Endothelial cell of umbilical vein (primary cell): ENCODE data around the gene SH3RF3. TPM values are rescaled to one million over a fixed set of nuclear protein-coding genes. Genes with fewer than 3 reads are reported as not detected.
A peak's percentile ranks its signal among the peaks of the same experiment; 100 is the strongest.

Source experiments
- BruUV-seq: library from RNA; stranded (reverse); fragments of 400-500 nt; replicated peaks from 2 replicates; lab custom pipeline; 2021; lab: Mats Ljungman, UMichigan
- CTCF ChIA-PET: fragments of 300-600, 350-600 bp; sonication (Branson Sonifier 250); formaldehyde crosslinking; loops from one replicate; lab custom pipeline; 2021; ENCODE audit warnings: antibody characterized with exemption, inconsistent platforms; lab: Charles Lee
- POLR2A ChIA-PET: fragments of 300-600, 350-600 bp; sonication (Branson Sonifier 250); formaldehyde crosslinking; loops from one replicate; lab custom pipeline; 2021; ENCODE audit warnings: antibody characterized with exemption, inconsistent platforms; lab: Charles Lee
- DNase-seq: peaks from one replicate; pipeline ENCODE4 v3.0.0-alpha.2; 2011; ENCODE audit warnings: low read depth, low spot score
- FAIRE-seq: peaks from 2 replicates; lab custom pipeline; 2011; peaks lifted over from hg19 to GRCh38; lab: Jason Lieb, UNC
- H2AFZ ChIP-seq: 2 replicates; pipeline ENCODE4 v1.6.0; 2012; ENCODE audit warnings: low read depth, low read length, control low read depth, inconsistent platforms
- H3K27ac ChIP-seq: 2 replicates; pipeline ENCODE4 v1.5.1; 2011; ENCODE audit warnings: low read depth, mild to moderate bottlenecking, control low read depth, low read length, moderate library complexity; ENCODE audit not compliant: insufficient read depth
- H3K27me3 ChIP-seq, 2 experiments: 2 replicates each; pipeline versions ENCODE4 v1.6.0 to v1.6.1; 2011; ENCODE audit warnings: low read length in 2 of 2, mixed read lengths in 1 of 2; ENCODE audit not compliant: control insufficient read depth in 2 of 2, insufficient read depth in 2 of 2
- H3K36me3 ChIP-seq, 2 experiments: 2 replicates in 1 of 2; 3 replicates in 1 of 2; pipeline ENCODE4 v1.5.1; 2011; ENCODE audit warnings: low read length in 2 of 2, mild to moderate bottlenecking in 1 of 2, moderate library complexity in 1 of 2; ENCODE audit not compliant: control insufficient read depth in 2 of 2, insufficient read depth in 2 of 2; ENCODE audit errors: extremely low read depth in 1 of 2
- H3K4me1 ChIP-seq: 3 replicates; pipeline ENCODE4 v1.5.1; 2011; ENCODE audit warnings: mild to moderate bottlenecking, low read length; ENCODE audit not compliant: control insufficient read depth, insufficient read depth; ENCODE audit errors: extremely low read depth
- H3K4me2 ChIP-seq: 2 replicates; pipeline ENCODE4 v1.6.1; 2011; ENCODE audit warnings: low read length, control low read depth, mixed read lengths; ENCODE audit not compliant: insufficient read depth
- H3K4me3 ChIP-seq, 3 experiments: fragments of 200-600 bp in 1 of 3; sonication (generic), shearing (Covaris generic) in 1 of 3; replicated peaks in 1 of 3; 2 replicates each; pipeline ENCODE4 v1.5.1; 2011 to 2016; ENCODE audit warnings: control low read depth in 3 of 3, low read length in 3 of 3, mild to moderate bottlenecking in 2 of 3, inconsistent platforms in 1 of 3, low read depth in 1 of 3, moderate library complexity in 1 of 3; ENCODE audit not compliant: insufficient read depth in 1 of 3
- H3K79me2 ChIP-seq: 2 replicates; pipeline ENCODE4 v1.6.0; 2012; ENCODE audit warnings: low read length, inconsistent platforms; ENCODE audit not compliant: control insufficient read depth, insufficient read depth
- H3K9ac ChIP-seq: replicated peaks from 2 replicates; pipeline ENCODE3; 2011; ENCODE audit warnings: low read length, control low read depth; ENCODE audit not compliant: insufficient read depth; ENCODE audit errors: extremely low read depth
- H3K9me1 ChIP-seq: replicated peaks from 3 replicates; pipeline ENCODE4 v1.6.0; 2011; ENCODE audit warnings: mild to moderate bottlenecking, low read length; ENCODE audit not compliant: control insufficient read depth, insufficient read depth; ENCODE audit errors: extremely low read depth
- H3K9me3 ChIP-seq: replicated peaks from 2 replicates; pipeline ENCODE4 v1.5.1; 2012; ENCODE audit warnings: low read length, inconsistent platforms; ENCODE audit not compliant: control insufficient read depth, insufficient read depth
- H4K20me1 ChIP-seq: replicated peaks from 2 replicates; pipeline ENCODE3; 2011; ENCODE audit warnings: mild to moderate bottlenecking, low read length; ENCODE audit not compliant: control insufficient read depth, insufficient read depth; ENCODE audit errors: extremely low read depth
- CTCF ChIP-seq, 2 donors: IDR thresholded peaks; 1 replicate in 1 of 2; 2 replicates in 1 of 2; pipeline ENCODE4 v1.5.1; 2011; ENCODE audit warnings: low read length in 2 of 2, mild to moderate bottlenecking in 2 of 2, moderate library complexity in 2 of 2, control low read depth in 1 of 2, inconsistent platforms in 1 of 2, low read depth in 1 of 2; ENCODE audit not compliant: insufficient read depth in 1 of 2; ENCODE audit errors: extremely low read depth in 1 of 2
- FOS ChIP-seq: IDR thresholded peaks from 2 replicates; pipeline ENCODE4 v1.6.1; 2011; ENCODE audit warnings: mild to moderate bottlenecking, low read length, moderate library complexity, borderline replicate concordance; ENCODE audit not compliant: insufficient read depth
- GATA2 ChIP-seq: IDR thresholded peaks from 2 replicates; pipeline ENCODE4 v1.7.0; 2011; ENCODE audit warnings: low read depth, mild to moderate bottlenecking, moderate library complexity, mixed read lengths, low read length; ENCODE audit not compliant: insufficient read length, insufficient read depth
- JUN ChIP-seq: IDR thresholded peaks from 2 replicates; pipeline ENCODE4 v1.6.1; 2011; ENCODE audit warnings: borderline replicate concordance, low read depth; ENCODE audit not compliant: insufficient read length, insufficient read depth
- MAX ChIP-seq: IDR thresholded peaks from 2 replicates; pipeline ENCODE4 v1.6.1; 2011; ENCODE audit not compliant: insufficient read depth, insufficient read length
- MYC ChIP-seq: IDR thresholded peaks from one replicate; pipeline ENCODE4 v1.6.1; 2011; ENCODE audit warnings: mild to moderate bottlenecking, low read depth, low read length
- POLR2A ChIP-seq: IDR thresholded peaks from 2 replicates; pipeline ENCODE4 v1.6.1; 2012; ENCODE audit warnings: low read depth, mild to moderate bottlenecking, control low read depth, low read length
- POLR2AphosphoS5 ChIP-seq: IDR thresholded peaks from 2 replicates; pipeline ENCODE4 v1.6.1; 2012; ENCODE audit warnings: low read depth, mild to moderate bottlenecking, control low read depth, low read length, moderate library complexity; ENCODE audit not compliant: insufficient read depth
- dilution Hi-C: fragments of 300-500 bp; cut with MboI; formaldehyde crosslinking; loops from one replicate; pipeline ENCODE4 v1.15.0; 2019; ENCODE audit warnings: low sequenced_read_pairs; ENCODE audit not compliant: extremely low pct_ligation_motif_present
- intact Hi-C: fragments of 100-400 bp; cut with micrococcal nuclease; formaldehyde crosslinking; loops from one replicate; pipeline ENCODE4 v1.10.0; 2022
- polyA plus RNA-seq, 4 experiments: library from polyadenylated mRNA; depleted of rRNA in 3 of 4; stranded (reverse) in 3 of 4; unstranded in 1 of 4; fragments of >200 nt; gene quantifications; 2 replicates each; pipeline versions ENCODE4 v1.2.1 to v1.2.3, GENCODE V29; 2011 to 2012; ENCODE audit warnings: missing spikeins in 1 of 4
- total RNA-seq: library from RNA; stranded (reverse); gene quantifications from 2 replicates; pipeline ENCODE4 v1.2.3, GENCODE V29; 2021

SH3RF3 gene
- total and polyA plus RNA-seq, 2 donors (not counting 3 experiments of a cell fraction or from before 2014, with no cell fraction given) = 3.8 to 14.7 TPM

GRCh38 chr2:109481599-109481998 lies 352.6 kb downstream of the SH3RF3 start:
- H3K4me2 ChIP-seq = no peak overlapping the region
- FAIRE-seq = no peak

GRCh38 chr2:109482361-109482861 lies 353.4 kb downstream of the SH3RF3 start:
- no TSS peak for BruUV-seq
- peak overlapping the region; percentile 31 for H3K4me2 ChIP-seq
- intact Hi-C loops (no loop called here), dilution Hi-C loops (no loop called here)
- peaks cover 28% of the 10 kb centered on the region for H3K4me1 ChIP-seq
- peak overlapping the region; percentile 19 for H3K9ac ChIP-seq
- CTCF ChIA-PET = interaction anchor here (0.7 to 3.6 kb wide), 13 partner anchors 9 to 355 kb away, joined by 3 to 37 read pairs (median 4); partner anchors contain the start of gene SH3RF3
- FAIRE-seq = peak; percentile 92
- H4K20me1 ChIP-seq = no peaks in the 10 kb centered on the region
- POLR2A ChIA-PET = interaction anchor here (1.3 to 1.7 kb wide), 3 partner anchors 10 to 354 kb away, joined by 3 to 7 read pairs (median 5); partner anchors contain the start of gene SH3RF3
- peak; percentile 86 for DNase-seq
- H3K9me1 ChIP-seq = no peaks in the 10 kb centered on the region
- H3K36me3 ChIP-seq = no peaks in the 10 kb centered on the region
- no peaks in the 10 kb centered on the region for H3K79me2 ChIP-seq
- TF ChIP-seq MAX (no peak), MYC (no peak), POLR2A (peak; percentile 41), GATA2 (peak; percentile 64), POLR2AphosphoS5 (peak; percentile 32), FOS (no peak), CTCF (IDR thresholded peaks at IDR 0.05; ENCODE audit: extremely low read depth in 1 of 2, insufficient read depth in 1 of 2, low read depth in 1 of 2, low read length in 2 of 2) (no peak)
- H3K4me3 ChIP-seq = no peak overlapping the region
- H3K9me3 ChIP-seq = no peaks in the 10 kb centered on the region
- peak overlapping the region; percentile 39 for H3K27ac ChIP-seq
- H3K27me3 ChIP-seq = no peaks in the 10 kb centered on the region
- peak overlapping the region; percentile 19 for H2AFZ ChIP-seq

More at GRCh38 chr2:109481599-109481998, 352.6 kb downstream of the SH3RF3 start:
- peaks cover 22% of the 10 kb centered on the region for H3K4me1 ChIP-seq
- H3K9me1 ChIP-seq = no peaks in the 10 kb centered on the region
- no TSS peak for BruUV-seq
- H2AFZ ChIP-seq = no peak overlapping the region
- H3K27ac ChIP-seq = no peak overlapping the region
- no peaks in the 10 kb centered on the region for H3K36me3 ChIP-seq
- TF ChIP-seq JUN (no peak), MAX (no peak), MYC (no peak), GATA2 (no peak)
- POLR2A ChIA-PET = interaction anchor here (1.5 to 1.7 kb wide), 2 partner anchors 9 to 11 kb away, joined by 3 to 7 read pairs; no protein-coding TSS in a partner anchor
- H3K27me3 ChIP-seq = no peaks in the 10 kb centered on the region
- no peaks in the 10 kb centered on the region for H3K79me2 ChIP-seq
- CTCF ChIA-PET = interaction anchor here (1.2 to 3.6 kb wide), 5 partner anchors 10 to 353 kb away, joined by 3 to 37 read pairs (median 5); partner anchors contain the start of gene SH3RF3
- H3K9ac ChIP-seq = no peak overlapping the region
- intact Hi-C loops (no loop called here), dilution Hi-C loops (no loop called here)
- H3K9me3 ChIP-seq = no peaks in the 10 kb centered on the region
- no peaks in the 10 kb centered on the region for H4K20me1 ChIP-seq
- DNase-seq = peak; percentile 12
- no peak overlapping the region for H3K4me3 ChIP-seq
